22Rv1 (cell line): Measurements from ENCODE around the gene EPHA10.

Experiments used
- ZFX ChIP-seq: fragments of 450-650 bp; IDR thresholded peaks from 2 replicates; pipeline ENCODE4 v1.6.1; 2017; ENCODE audit warnings: antibody characterized with exemption, borderline replicate concordance
- TF ChIP-seq, protein P1 (sequence below): fragments of 450-650 bp; IDR thresholded peaks from 2 replicates; pipeline ENCODE4 v1.5.1; 2017; ENCODE audit warnings: mild to moderate bottlenecking

DNA sequence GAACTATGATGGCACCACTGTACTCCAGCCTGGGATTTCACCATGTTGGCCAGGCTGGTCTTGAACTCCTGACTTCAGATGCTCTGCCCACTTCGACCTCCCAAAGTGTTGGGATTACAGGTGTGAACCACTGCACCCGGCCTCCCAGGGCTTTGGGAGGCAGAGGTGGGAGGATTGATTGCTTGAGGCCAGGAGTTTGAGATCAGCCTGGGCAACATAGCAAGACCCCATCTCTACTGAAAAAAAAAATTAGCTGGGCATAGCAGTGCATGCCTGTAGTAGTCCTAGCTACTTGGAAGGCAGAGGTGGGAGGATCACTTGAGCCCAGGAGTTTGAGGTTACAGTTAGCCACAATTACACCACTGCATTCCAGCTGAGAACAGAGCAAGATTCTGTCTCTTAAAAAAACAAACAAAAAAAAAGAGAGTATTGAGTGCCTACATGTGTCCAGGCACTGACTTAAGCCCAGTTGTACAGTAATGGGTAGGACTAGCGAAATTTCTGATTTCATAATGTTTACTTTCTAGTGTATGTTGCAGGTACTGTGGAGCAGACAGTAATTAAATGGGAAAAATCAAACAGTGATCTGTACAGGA lies 32.9 kb upstream of the EPHA10 start:
- TF ChIP-seq, protein P1, sequence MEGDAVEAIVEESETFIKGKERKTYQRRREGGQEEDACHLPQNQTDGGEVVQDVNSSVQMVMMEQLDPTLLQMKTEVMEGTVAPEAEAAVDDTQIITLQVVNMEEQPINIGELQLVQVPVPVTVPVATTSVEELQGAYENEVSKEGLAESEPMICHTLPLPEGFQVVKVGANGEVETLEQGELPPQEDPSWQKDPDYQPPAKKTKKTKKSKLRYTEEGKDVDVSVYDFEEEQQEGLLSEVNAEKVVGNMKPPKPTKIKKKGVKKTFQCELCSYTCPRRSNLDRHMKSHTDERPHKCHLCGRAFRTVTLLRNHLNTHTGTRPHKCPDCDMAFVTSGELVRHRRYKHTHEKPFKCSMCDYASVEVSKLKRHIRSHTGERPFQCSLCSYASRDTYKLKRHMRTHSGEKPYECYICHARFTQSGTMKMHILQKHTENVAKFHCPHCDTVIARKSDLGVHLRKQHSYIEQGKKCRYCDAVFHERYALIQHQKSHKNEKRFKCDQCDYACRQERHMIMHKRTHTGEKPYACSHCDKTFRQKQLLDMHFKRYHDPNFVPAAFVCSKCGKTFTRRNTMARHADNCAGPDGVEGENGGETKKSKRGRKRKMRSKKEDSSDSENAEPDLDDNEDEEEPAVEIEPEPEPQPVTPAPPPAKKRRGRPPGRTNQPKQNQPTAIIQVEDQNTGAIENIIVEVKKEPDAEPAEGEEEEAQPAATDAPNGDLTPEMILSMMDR = no peak
- no peak for TF ChIP-seq ZFX
